ENCODE measurements around the gene UBA3. TPM values are rescaled to one million over a fixed set of nuclear protein-coding genes. Genes with fewer than 3 reads are reported as not detected.

Gene UBA3
- total RNA-seq, 1 donor from 2014 or later, result 103 TPM

GRCh38 chr3:69011096-69011730, 69.0 kb downstream of the UBA3 start:
- no peak for DNase-seq

- DNase-seq, result no peak
These were observed 70.4 kb downstream of the UBA3 start for GRCh38 chr3:69009559-69010410.

GRCh38 chr3:69008980-69009379, 71.2 kb downstream of the UBA3 start:
- DNase-seq, result no peak

GRCh38 chr3:69005791-69006482, 74.2 kb downstream of the UBA3 start:
- DNase-seq, result no peak

- DNase-seq, result no peak
These were observed 74.9 kb downstream of the UBA3 start for GRCh38 chr3:69005071-69005790.

Small RNA genes within 50 kb of the gene (small RNA-seq; reads per million reads assigned to genes)
- not detected for gene MIR3136

Other genes starting within 250 kb of the UBA3 start
- gene TAFA4, start 147.8 kb downstream of the UBA3 start, total RNA-seq, result 0.31 TPM
- 8.6 TPM for gene EOGT, start 66.7 kb downstream of the UBA3 start, total RNA-seq
- gene TMF1, start 28.0 kb downstream of the UBA3 start, total RNA-seq, result 41.6 TPM
- 63.5 TPM for gene ARL6IP5, start 4.6 kb upstream of the UBA3 start, total RNA-seq
- gene LMOD3, start 42.2 kb upstream of the UBA3 start, total RNA-seq, result 0.16 TPM

Measured in occipital lobe (tissue), 3 donors.